HepG2 (cell line): ENCODE results near the gene RNU4-1. TPM values are rescaled to one million over a fixed set of nuclear protein-coding genes. Genes with fewer than 3 reads are reported as not detected.
A peak's percentile ranks its signal among the peaks of the same experiment; 100 is the strongest.

ENCODE experiments used
- AKNA ChIP-seq: sonication (generic); formaldehyde crosslinking; IDR thresholded peaks from 2 replicates; pipeline ENCODE4 v1.4.0; 2020; ENCODE audit warnings: missing genetic modification reagents, borderline replicate concordance
- CHCHD3 ChIP-seq: sonication (generic); formaldehyde crosslinking; IDR thresholded peaks from 2 replicates; pipeline ENCODE4 v1.8.0; 2022; ENCODE audit warnings: mild to moderate bottlenecking, missing genetic modification reagents, moderate library complexity
- CSRNP1 ChIP-seq: sonication (generic); formaldehyde crosslinking; IDR thresholded peaks from 2 replicates; pipeline ENCODE4 v1.8.1; 2023; ENCODE audit warnings: mild to moderate bottlenecking, missing genetic modification reagents
- DDIT3 ChIP-seq: sonication (generic); formaldehyde crosslinking; IDR thresholded peaks from 2 replicates; pipeline ENCODE4 v1.4.0; 2020; ENCODE audit warnings: mild to moderate bottlenecking, missing genetic modification reagents
- GABPA ChIP-seq, 2 experiments: IDR thresholded peaks; 2 replicates each; pipeline ENCODE4 v1.6.1; 2011 to 2016; ENCODE audit warnings: low read depth in 2 of 2, low read length in 1 of 2, missing biosample characterization in 1 of 2, missing genetic modification characterization in 1 of 2
- HOXA7 ChIP-seq: sonication (generic); formaldehyde crosslinking; IDR thresholded peaks from 2 replicates; pipeline ENCODE4 v1.8.1; 2022; ENCODE audit warnings: mild to moderate bottlenecking, missing genetic modification reagents, moderate library complexity
- MEIS2 ChIP-seq: sonication (generic); formaldehyde crosslinking; IDR thresholded peaks from 2 replicates; pipeline ENCODE4 v1.9.0; 2021; ENCODE audit warnings: mild to moderate bottlenecking, missing genetic modification reagents
- MTA1 ChIP-seq: sonication (generic); formaldehyde crosslinking; IDR thresholded peaks from 2 replicates; pipeline ENCODE4 v1.4.0; 2020; ENCODE audit warnings: missing genetic modification reagents, mild to moderate bottlenecking, borderline replicate concordance
- SP2 ChIP-seq: sonication (generic); formaldehyde crosslinking; IDR thresholded peaks from 2 replicates; pipeline ENCODE4 v1.5.1; 2020; ENCODE audit warnings: mild to moderate bottlenecking, missing genetic modification reagents
- ZBTB21 ChIP-seq: sonication (generic); formaldehyde crosslinking; IDR thresholded peaks from 2 replicates; pipeline ENCODE4 v1.4.0; 2020; ENCODE audit warnings: missing genetic modification reagents
- ZNF230 ChIP-seq: sonication (generic); formaldehyde crosslinking; IDR thresholded peaks from 2 replicates; pipeline ENCODE4 v1.4.0; 2020; ENCODE audit warnings: mild to moderate bottlenecking, missing genetic modification reagents
- ZNF430 ChIP-seq: sonication (generic); formaldehyde crosslinking; IDR thresholded peaks from 2 replicates; pipeline ENCODE4 v1.9.0; 2021; ENCODE audit warnings: mild to moderate bottlenecking, missing genetic modification reagents
- ZNF512 ChIP-seq: sonication (generic); formaldehyde crosslinking; IDR thresholded peaks from 2 replicates; pipeline ENCODE4 v1.4.0; 2020; ENCODE audit warnings: mild to moderate bottlenecking, missing genetic modification reagents
- polyA plus RNA-seq, 8 experiments: library from polyadenylated mRNA; depleted of rRNA in 3 of 8; stranded (reverse) in 7 of 8; unstranded in 1 of 8; fragments of >200 nt; fragmentation: Illumina TruSeq in 4 of 8; extraction: Trizol in 4 of 8; gene quantifications; 2 replicates each; pipeline versions ENCODE4 v1.2.1 to v1.2.3, GENCODE V29; 2011 to 2016; ENCODE audit warnings: low read depth in 4 of 8, missing spikeins in 1 of 8, mixed read lengths in 1 of 8; ENCODE audit not compliant: insufficient read depth in 1 of 8
- total RNA-seq, 5 experiments: library from RNA; depleted of rRNA; stranded (reverse); fragments of >200 nt; fragmentation: Illumina TruSeq; extraction: Trizol; gene quantifications; 2 replicates each; pipeline ENCODE4 v1.2.3, GENCODE V29; 2016; ENCODE audit warnings: low read depth in 1 of 5
- TF ChIP-seq, protein P1 (sequence below): sonication (generic); formaldehyde crosslinking; IDR thresholded peaks from 2 replicates; pipeline ENCODE4 v1.8.1; 2023; ENCODE audit warnings: mild to moderate bottlenecking, moderate library complexity, missing genetic modification reagents
- TF ChIP-seq, protein P2 (sequence below): sonication (generic); formaldehyde crosslinking; IDR thresholded peaks from 2 replicates; pipeline ENCODE4 v1.5.1; 2020; ENCODE audit warnings: missing genetic modification reagents, mild to moderate bottlenecking, borderline replicate concordance

Gene RNU4-1
- total and polyA plus RNA-seq, 2 of the 13 experiments (the other 11 are each of a cell fraction or from before 2014, with no cell fraction given) = 7,407 TPM; not detected in 1

DNA sequence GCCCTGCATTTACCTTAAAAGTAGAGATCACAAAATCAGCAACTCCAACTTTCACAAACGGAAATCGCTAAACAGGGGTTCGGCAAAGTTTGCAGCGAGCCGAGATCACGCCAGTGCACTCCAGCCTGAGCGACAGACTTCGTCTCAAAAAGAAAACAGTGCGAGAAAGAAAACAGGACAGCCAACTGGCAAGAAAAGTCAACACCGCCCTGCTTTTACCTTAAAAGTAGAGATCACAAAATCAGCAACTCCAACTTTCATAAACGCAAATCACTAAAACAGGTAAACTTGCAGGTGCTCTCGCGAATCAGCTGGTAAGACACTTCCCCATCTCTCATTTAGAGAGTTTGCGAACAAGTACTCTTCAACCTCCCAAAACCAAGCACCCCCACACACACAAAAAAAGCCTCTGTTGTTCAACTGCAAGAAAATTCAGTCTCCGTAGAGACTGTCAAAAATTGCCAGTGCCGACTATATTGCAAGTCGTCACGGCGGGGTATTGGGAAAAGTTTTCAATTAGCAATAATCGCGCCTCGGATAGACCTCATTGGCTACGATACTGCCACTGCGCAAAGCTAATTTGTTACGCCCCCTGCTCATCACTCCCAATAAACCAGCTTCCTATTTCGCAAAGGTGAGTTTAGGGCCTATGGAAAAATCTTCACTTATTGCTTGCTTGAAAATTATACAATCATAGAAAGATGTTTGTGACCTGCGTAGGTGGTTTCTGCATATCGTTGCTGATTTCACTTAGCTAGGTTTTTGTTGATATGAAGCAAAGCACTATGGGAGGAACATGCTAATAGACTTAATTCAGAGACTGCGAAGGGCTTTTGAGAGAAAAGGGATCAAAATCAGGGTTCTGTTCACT lies at the start of gene RNU4-1 (continued):
- TF ChIP-seq, protein P1, sequence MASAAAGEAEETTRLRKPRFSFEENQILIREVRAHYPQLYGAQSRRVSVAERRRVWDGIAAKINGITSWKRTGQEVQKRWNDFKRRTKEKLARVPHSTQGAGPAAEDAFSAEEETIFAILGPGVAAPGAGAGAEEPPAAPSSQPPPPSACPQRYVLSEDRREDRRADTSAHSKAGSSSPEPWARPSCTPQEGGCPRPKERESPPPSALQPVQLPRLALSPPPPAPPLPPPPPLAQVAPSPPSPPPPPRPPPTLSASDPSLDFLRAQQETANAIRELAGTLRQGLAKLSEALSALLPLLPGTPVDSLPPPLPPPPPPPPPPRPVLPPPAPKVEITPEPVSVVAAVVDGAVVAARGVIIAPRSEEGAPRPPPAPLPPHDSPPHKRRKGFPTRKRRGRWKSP (CRISPR knock-in tag) = peak; percentile 63; the same call in 1 of the 2 replicates
- TF ChIP-seq, protein P2, sequence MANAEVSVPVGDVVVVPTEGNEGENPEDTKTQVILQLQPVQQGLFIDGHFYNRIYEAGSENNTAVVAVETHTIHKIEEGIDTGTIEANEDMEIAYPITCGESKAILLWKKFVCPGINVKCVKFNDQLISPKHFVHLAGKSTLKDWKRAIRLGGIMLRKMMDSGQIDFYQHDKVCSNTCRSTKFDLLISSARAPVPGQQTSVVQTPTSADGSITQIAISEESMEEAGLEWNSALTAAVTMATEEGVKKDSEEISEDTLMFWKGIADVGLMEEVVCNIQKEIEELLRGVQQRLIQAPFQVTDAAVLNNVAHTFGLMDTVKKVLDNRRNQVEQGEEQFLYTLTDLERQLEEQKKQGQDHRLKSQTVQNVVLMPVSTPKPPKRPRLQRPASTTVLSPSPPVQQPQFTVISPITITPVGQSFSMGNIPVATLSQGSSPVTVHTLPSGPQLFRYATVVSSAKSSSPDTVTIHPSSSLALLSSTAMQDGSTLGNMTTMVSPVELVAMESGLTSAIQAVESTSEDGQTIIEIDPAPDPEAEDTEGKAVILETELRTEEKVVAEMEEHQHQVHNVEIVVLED = peak; percentile 28; the same call in 1 of the 2 replicates
- TF ChIP-seq GABPA (IDR thresholded peaks at IDR 0.05; ENCODE audit: low read depth, low read length) (no peak), GABPA (CRISPR knock-in tag; IDR thresholded peaks at IDR 0.05; ENCODE audit: low read depth) (peak; percentile 68), CHCHD3 (CRISPR knock-in tag) (no peak), ZBTB21 (CRISPR knock-in tag) (0 out of 2 replicates have a peak, but pooled peaks have one; percentile 33), MTA1 (CRISPR knock-in tag) (no peak), ZNF430 (CRISPR knock-in tag) (peak; percentile 90), DDIT3 (CRISPR knock-in tag) (no peak), HOXA7 (CRISPR knock-in tag) (0 out of 2 replicates have a peak, but pooled peaks have one; percentile 46), AKNA (CRISPR knock-in tag) (no peak; the same call in 1 of the 2 replicates), CSRNP1 (peak; percentile 44; the same call in 1 of the 2 replicates), SP2 (no peak), ZNF230 (CRISPR knock-in tag) (0 out of 2 replicates have a peak, but pooled peaks have one; percentile 34), ZNF512 (CRISPR knock-in tag) (no peak), MEIS2 (CRISPR knock-in tag) (peak; percentile 74; the same call in 1 of the 2 replicates)
